Stomach (tissue), 4 donors: ENCODE data around the gene CD28.

Source experiments
- POLR2A ChIP-seq, 4 donors: fragments of 450-650 bp; IDR thresholded peaks; one replicate each; pipeline ENCODE4 v1.6.1; 2016; ENCODE audit warnings: antibody characterized with exemption in 4 of 4, control low read depth in 2 of 4, mild to moderate bottlenecking in 1 of 4, moderate library complexity in 1 of 4
- POLR2AphosphoS5 ChIP-seq, 3 donors: sonication (generic); formaldehyde crosslinking; IDR thresholded peaks; one replicate each; pipeline ENCODE4 v1.6.1; 2016; ENCODE audit warnings: antibody characterized with exemption in 3 of 3
- TF ChIP-seq, protein P1 (sequence below), 7 experiments: fragments of 450-650 bp in 4 of 7; fragments of 200-600 bp in 3 of 7; sonication (generic) in 3 of 7; IDR thresholded peaks; one replicate each; pipeline ENCODE4 v1.5.1; 2016 to 2019; ENCODE audit warnings: antibody characterized with exemption in 7 of 7, control low read depth in 2 of 7, mild to moderate bottlenecking in 1 of 7

GRCh38 chr2:203730883-203731282, 24.4 kb downstream of the CD28 start:
- TF ChIP-seq, protein P1, sequence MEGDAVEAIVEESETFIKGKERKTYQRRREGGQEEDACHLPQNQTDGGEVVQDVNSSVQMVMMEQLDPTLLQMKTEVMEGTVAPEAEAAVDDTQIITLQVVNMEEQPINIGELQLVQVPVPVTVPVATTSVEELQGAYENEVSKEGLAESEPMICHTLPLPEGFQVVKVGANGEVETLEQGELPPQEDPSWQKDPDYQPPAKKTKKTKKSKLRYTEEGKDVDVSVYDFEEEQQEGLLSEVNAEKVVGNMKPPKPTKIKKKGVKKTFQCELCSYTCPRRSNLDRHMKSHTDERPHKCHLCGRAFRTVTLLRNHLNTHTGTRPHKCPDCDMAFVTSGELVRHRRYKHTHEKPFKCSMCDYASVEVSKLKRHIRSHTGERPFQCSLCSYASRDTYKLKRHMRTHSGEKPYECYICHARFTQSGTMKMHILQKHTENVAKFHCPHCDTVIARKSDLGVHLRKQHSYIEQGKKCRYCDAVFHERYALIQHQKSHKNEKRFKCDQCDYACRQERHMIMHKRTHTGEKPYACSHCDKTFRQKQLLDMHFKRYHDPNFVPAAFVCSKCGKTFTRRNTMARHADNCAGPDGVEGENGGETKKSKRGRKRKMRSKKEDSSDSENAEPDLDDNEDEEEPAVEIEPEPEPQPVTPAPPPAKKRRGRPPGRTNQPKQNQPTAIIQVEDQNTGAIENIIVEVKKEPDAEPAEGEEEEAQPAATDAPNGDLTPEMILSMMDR (IDR thresholded peaks at IDR 0.05), result no peak
- no peak for TF ChIP-seq POLR2A (IDR thresholded peaks at IDR 0.05)
- TF ChIP-seq POLR2AphosphoS5 (IDR thresholded peaks at IDR 0.05), result no peak
